Measurements from ENCODE around the gene DYNLRB1. TPM values are rescaled to one million over a fixed set of nuclear protein-coding genes. Genes with fewer than 3 reads are reported as not detected.
A peak's percentile ranks its signal among the peaks of the same experiment; 100 is the strongest.

The DYNLRB1 gene
- total RNA-seq, 1 experiment from 2014 or later: 392 TPM

- no peak for DNase-seq (ENCODE audit: low spot score)
These were observed 18.4 kb downstream of the DYNLRB1 start for GRCh38 chr20:34534391-34535165.

- DNase-seq (ENCODE audit: low spot score): no peak
These were observed 19.1 kb downstream of the DYNLRB1 start for GRCh38 chr20:34535301-34535840.

- DNase-seq (ENCODE audit: low spot score): no peak
These were observed 19.6 kb downstream of the DYNLRB1 start for GRCh38 chr20:34535857-34536256.

GRCh38 chr20:34536798-34537394, 20.7 kb downstream of the DYNLRB1 start:
- DNase-seq (ENCODE audit: low spot score): peak; percentile 31

- DNase-seq (ENCODE audit: low spot score): no peak
These were observed 21.4 kb downstream of the DYNLRB1 start for GRCh38 chr20:34537651-34538050.

- peak; percentile 79 for DNase-seq (ENCODE audit: low spot score)
These were observed 22.5 kb downstream of the DYNLRB1 start for GRCh38 chr20:34538671-34539123.

GRCh38 chr20:34539756-34540155, 23.5 kb downstream of the DYNLRB1 start:
- DNase-seq (ENCODE audit: low spot score): no peak

GRCh38 chr20:34540596-34541263, 24.5 kb downstream of the DYNLRB1 start:
- DNase-seq (ENCODE audit: low spot score): no peak

GRCh38 chr20:34541264-34541901, 25.2 kb downstream of the DYNLRB1 start:
- DNase-seq (ENCODE audit: low spot score): no peak

GRCh38 chr20:34541917-34542316, 25.7 kb downstream of the DYNLRB1 start:
- DNase-seq (ENCODE audit: low spot score): no peak

- DNase-seq (ENCODE audit: low spot score): no peak
These were observed 26.2 kb downstream of the DYNLRB1 start for GRCh38 chr20:34542439-34542838.

GRCh38 chr20:34543463-34544056, 27.3 kb downstream of the DYNLRB1 start:
- no peak for DNase-seq (ENCODE audit: low spot score)

GRCh38 chr20:34544109-34544796, 28.0 kb downstream of the DYNLRB1 start:
- no peak for DNase-seq (ENCODE audit: low spot score)

- no peak for DNase-seq (ENCODE audit: low spot score)
These were observed 30.5 kb downstream of the DYNLRB1 start for GRCh38 chr20:34546751-34547181.

- DNase-seq (ENCODE audit: low spot score): no peak
These were observed 31.8 kb downstream of the DYNLRB1 start for GRCh38 chr20:34547844-34548613.

GRCh38 chr20:34549291-34549928, 33.2 kb downstream of the DYNLRB1 start:
- peak; percentile 95 for DNase-seq (ENCODE audit: low spot score)

- DNase-seq (ENCODE audit: low spot score): no peak
These were observed 33.7 kb downstream of the DYNLRB1 start for GRCh38 chr20:34549929-34550305.

- DNase-seq (ENCODE audit: low spot score): no peak
These were observed 36.3 kb downstream of the DYNLRB1 start for GRCh38 chr20:34552569-34552968.

- DNase-seq (ENCODE audit: low spot score): no peak
These were observed 37.2 kb downstream of the DYNLRB1 start for GRCh38 chr20:34553366-34553867.
